HCT116 (cell line): Measurements from ENCODE around the gene NANOGP8. TPM values are rescaled to one million over a fixed set of nuclear protein-coding genes. Genes with fewer than 3 reads are reported as not detected.

ENCODE experiments used
- ATAC-seq: fragments of 200-7000 bp; cut with Tn5 transposase; 2 replicates; pipeline ENCODE4 v1.9.1; 2020; ENCODE audit warnings: mild to moderate bottlenecking, moderate library complexity
- BruUV-seq: library from RNA; stranded (reverse); fragments of 400-500 nt; replicated peaks from 2 replicates; lab custom pipeline; 2021; lab: Mats Ljungman, UMichigan
- CTCF ChIA-PET: fragments of 300-600 bp; sonication (Branson Sonifier 250); formaldehyde crosslinking; loops from one replicate; lab custom pipeline; 2021; ENCODE audit warnings: antibody characterized with exemption; lab: Charles Lee
- POLR2A ChIA-PET: fragments of 300-600, 350-600 bp; sonication (Branson Sonifier 250); formaldehyde crosslinking; loops from one replicate; lab custom pipeline; 2021; ENCODE audit warnings: antibody characterized with exemption; lab: Charles Lee
- RAD21 ChIA-PET, 2 experiments: fragments of 300-600 bp; sonication (Branson Sonifier 250); formaldehyde crosslinking; loops; one replicate each; lab custom pipeline; 2023; ENCODE audit warnings: low total read pairs in 2 of 2; ENCODE audit not compliant: uncharacterized antibody in 2 of 2, unreplicated experiment in 2 of 2, low non-redundant PET in 1 of 2; lab: Charles Lee
- DNase-seq: peaks from one replicate; pipeline ENCODE4 v3.0.0-alpha.2; 2010; ENCODE audit warnings: low read depth, low spot score
- H2AFZ ChIP-seq: fragments of 200-600 bp; shearing (Covaris generic), sonication (generic); 2 replicates; pipeline ENCODE4 v1.6.1; 2017; ENCODE audit warnings: low read depth, mixed run types, mixed read lengths, antibody characterized with exemption, low read length; ENCODE audit not compliant: poor library complexity, severe bottlenecking
- H3K27ac ChIP-seq: 2 replicates; pipeline ENCODE4 v1.5.1; 2012; ENCODE audit warnings: low read depth, low read length
- H3K27me3 ChIP-seq: fragments of 200-600 bp; sonication (generic); 2 replicates; pipeline ENCODE4 v1.6.1; 2016; ENCODE audit warnings: mixed run types, low read length, mixed read lengths; ENCODE audit not compliant: insufficient read depth
- H3K36me3 ChIP-seq, 2 experiments: fragments of 200-500 bp in 1 of 2; fragments of 200-600 bp in 1 of 2; sonication (Bioruptor generic) in 1 of 2; sonication (generic) in 1 of 2; 2 replicates each; pipeline versions ENCODE4 v1.5.1 to v1.6.1; 2014 to 2016; ENCODE audit warnings: low read length in 2 of 2, inconsistent platforms in 1 of 2, mixed read lengths in 1 of 2, mixed run types in 1 of 2; ENCODE audit not compliant: insufficient read depth in 2 of 2, control insufficient read depth in 1 of 2
- H3K4me1 ChIP-seq, 2 experiments: fragments of 200-600 bp in 1 of 2; sonication (generic) in 1 of 2; 2 replicates each; pipeline versions ENCODE4 v1.5.1 to v1.6.1; 2012 to 2017; ENCODE audit warnings: low read length in 2 of 2, inconsistent platforms in 1 of 2, mild to moderate bottlenecking in 1 of 2, mixed read lengths in 1 of 2, mixed run types in 1 of 2, moderate library complexity in 1 of 2; ENCODE audit not compliant: insufficient read depth in 2 of 2, control insufficient read depth in 1 of 2
- H3K4me2 ChIP-seq: fragments of 200-600 bp; sonication (generic); 2 replicates; pipeline ENCODE4 v1.6.1; 2017; ENCODE audit warnings: mixed run types, low read length, mixed read lengths
- H3K4me3 ChIP-seq, 2 experiments: fragments of 200-600 bp in 1 of 2; sonication (generic) in 1 of 2; replicated peaks in 1 of 2; 2 replicates each; pipeline ENCODE4 v1.5.1; 2011 to 2016; ENCODE audit warnings: low read length in 2 of 2, control low read depth in 1 of 2, low read depth in 1 of 2, mild to moderate bottlenecking in 1 of 2, mixed read lengths in 1 of 2, mixed run types in 1 of 2
- H3K79me2 ChIP-seq: fragments of 200-600 bp; sonication (generic); 2 replicates; pipeline ENCODE4 v1.6.1; 2017; ENCODE audit warnings: mild to moderate bottlenecking, mixed run types, low read length, moderate library complexity, mixed read lengths; ENCODE audit not compliant: insufficient read depth
- H3K9ac ChIP-seq: fragments of 200-600 bp; sonication (generic); 2 replicates; pipeline ENCODE4 v1.6.1; 2016; ENCODE audit warnings: low read length, mixed read lengths
- H3K9me2 ChIP-seq: fragments of 200-600 bp; sonication (generic), shearing (Covaris generic); 2 replicates; pipeline ENCODE4 v1.6.1; 2017; ENCODE audit warnings: mixed run types, mild to moderate bottlenecking, moderate library complexity; ENCODE audit not compliant: insufficient read depth
- H3K9me3 ChIP-seq, 2 experiments: fragments of 200-500 bp in 1 of 2; fragments of 200-600 bp in 1 of 2; sonication (Bioruptor generic) in 1 of 2; sonication (generic) in 1 of 2; 2 replicates each; pipeline ENCODE4 v1.6.1; 2014 to 2017; ENCODE audit warnings: low read length in 2 of 2, mixed read lengths in 2 of 2, inconsistent platforms in 1 of 2, low read depth in 1 of 2, mild to moderate bottlenecking in 1 of 2, mixed run types in 1 of 2, moderate library complexity in 1 of 2; ENCODE audit not compliant: control insufficient read depth in 1 of 2, insufficient read depth in 1 of 2
- H4K20me1 ChIP-seq: fragments of 200-600 bp; sonication (generic), shearing (Covaris generic); 2 replicates; pipeline ENCODE4 v1.6.1; 2017; ENCODE audit warnings: mixed run types, mild to moderate bottlenecking, moderate library complexity; ENCODE audit not compliant: insufficient read depth
- ATF3 ChIP-seq: IDR thresholded peaks from 2 replicates; pipeline ENCODE4 v1.6.1; 2012
- CBX3 ChIP-seq: IDR thresholded peaks from 2 replicates; pipeline ENCODE4 v1.6.1; 2012; ENCODE audit warnings: low read depth
- CTCF ChIP-seq, 3 experiments: fragments of 200-600 bp in 1 of 3; sonication (generic) in 1 of 3; IDR thresholded peaks in 2 of 3; conservative IDR thresholded peaks in 1 of 3; 2 replicates each; pipeline ENCODE4 v1.5.1; 2012 to 2017; ENCODE audit warnings: low read depth in 2 of 3, low read length in 2 of 3, antibody characterized with exemption in 1 of 3, borderline replicate concordance in 1 of 3, control low read depth in 1 of 3, mild to moderate bottlenecking in 1 of 3, mixed read lengths in 1 of 3, mixed run types in 1 of 3, moderate library complexity in 1 of 3; ENCODE audit not compliant: insufficient read depth in 1 of 3
- ELF1 ChIP-seq: IDR thresholded peaks from 2 replicates; pipeline ENCODE4 v1.6.1; 2012; ENCODE audit warnings: low read depth, borderline replicate concordance
- EZH2 ChIP-seq: fragments of 200-600 bp; sonication (generic); IDR thresholded peaks from 2 replicates; pipeline ENCODE4 v1.6.1; 2017; ENCODE audit warnings: antibody characterized with exemption, mixed run types
- EZH2phosphoT487 ChIP-seq: fragments of 200-600 bp; IDR thresholded peaks from 2 replicates; pipeline ENCODE4 v1.6.1; 2018; ENCODE audit warnings: antibody characterized with exemption, borderline replicate concordance
- FOSL1 ChIP-seq: IDR thresholded peaks from 2 replicates; pipeline ENCODE4 v1.6.1; 2012; ENCODE audit warnings: low read depth
- JUND ChIP-seq: IDR thresholded peaks from 2 replicates; pipeline ENCODE4 v1.6.1; 2012
- MAX ChIP-seq: IDR thresholded peaks from 2 replicates; pipeline ENCODE4 v1.6.1; 2012
- RAD21 ChIP-seq: IDR thresholded peaks from 2 replicates; pipeline ENCODE4 v1.6.1; 2012; ENCODE audit warnings: low read depth, mild to moderate bottlenecking
- SRF ChIP-seq: IDR thresholded peaks from 2 replicates; pipeline ENCODE4 v1.6.1; 2012; ENCODE audit warnings: low read depth
- YY1 ChIP-seq: IDR thresholded peaks from 2 replicates; pipeline ENCODE4 v1.6.1; 2011; ENCODE audit warnings: low read length, low read depth, moderate library complexity, mild to moderate bottlenecking; ENCODE audit not compliant: insufficient replicate concordance; ENCODE audit errors: extremely low read depth
- ZBTB33 ChIP-seq: IDR thresholded peaks from 2 replicates; pipeline ENCODE4 v1.6.1; 2011; ENCODE audit warnings: mild to moderate bottlenecking, low read length, moderate library complexity; ENCODE audit not compliant: insufficient replicate concordance; ENCODE audit errors: extremely low read depth
- ZNF274 ChIP-seq: fragments of 200-500 bp; sonication (Bioruptor generic); IDR thresholded peaks from 2 replicates; pipeline ENCODE4 v1.6.1; 2014; ENCODE audit warnings: mild to moderate bottlenecking, low read depth, low read length, inconsistent platforms
- intact Hi-C: fragments of 100-400 bp; cut with micrococcal nuclease; formaldehyde crosslinking; loops from 2 replicates; pipeline ENCODE4 v1.10.0; 2022
- total RNA-seq: library from RNA; stranded (reverse); gene quantifications from one replicate; pipeline ENCODE4 v1.2.1, GENCODE V29; 2021; ENCODE audit not compliant: unreplicated experiment

NANOGP8 gene
- total RNA-seq, 1 experiment from 2014 or later, result not detected

GRCh38 chr15:35111861-35112260 lies 26.8 kb upstream of the NANOGP8 start:
- CTCF ChIA-PET, result no interaction called here
- BruUV-seq, result no TSS peak
- ATAC-seq (no peak), DNase-seq (no peak)
- H3K27ac ChIP-seq, result no peak overlapping the region
- H3K79me2 ChIP-seq, result no peaks in the 10 kb centered on the region
- H4K20me1 ChIP-seq, result no peaks in the 10 kb centered on the region
- no peaks in the 10 kb centered on the region for H3K9me2 ChIP-seq
- H3K9ac ChIP-seq, result no peak overlapping the region
- intact Hi-C loops, result no loop called here
- no peaks in the 10 kb centered on the region for H3K9me3 ChIP-seq
- no peak overlapping the region for H3K4me3 ChIP-seq
- H3K36me3 ChIP-seq, result no peaks in the 10 kb centered on the region
- RAD21 ChIA-PET, result no interaction called here
- no peaks in the 10 kb centered on the region for H3K4me1 ChIP-seq
- TF ChIP-seq ATF3 (no peak), ZBTB33 (no peak), YY1 (no peak), FOSL1 (no peak), CBX3 (no peak), RAD21 (no peak), ZNF274 (no peak), EZH2 (no peak), ELF1 (no peak), CTCF (IDR thresholded peaks at IDR 0.05 in 2 of 3, conservative IDR thresholded peaks at IDR 0.05 in 1 of 3; ENCODE audit: borderline replicate concordance in 1 of 3, insufficient read depth in 1 of 3, low read depth in 2 of 3, low read length in 2 of 3) (no peak), SRF (no peak), JUND (no peak), EZH2phosphoT487 (no peak), MAX (no peak)
- POLR2A ChIA-PET, result no interaction called here
- H3K27me3 ChIP-seq, result no peaks in the 10 kb centered on the region
- no peak overlapping the region for H2AFZ ChIP-seq
- no peak overlapping the region for H3K4me2 ChIP-seq
